ENCODE results near the gene PDE3B.
"Not testable (repeated sequence)": the region's sequence is repeated elsewhere in the genome, so short reads cannot be mapped to it uniquely, and the experiment has no call there.

PDE3B gene

GRCh38 chr11:14835496-14836492 lies 192.2 kb downstream of the PDE3B start:
- Histone ChIP-seq H3K4me3 (ENCODE audit: low read depth in 1 of 2, low read length in 2 of 2) (no peak overlapping the region), H3K27ac (ENCODE audit: low read length) (no peak overlapping the region), H3K9me3 (ENCODE audit: control insufficient read depth in 1 of 2, low read length in 2 of 2) (no peaks in the 10 kb centered on the region), H3K36me3 (ENCODE audit: control insufficient read depth in 1 of 2, insufficient read depth in 2 of 2, low read length in 2 of 2) (no peaks in the 10 kb centered on the region), H3K4me1 (ENCODE audit: control insufficient read depth in 1 of 2, insufficient read depth in 2 of 2, low read length in 2 of 2) (no peaks in the 10 kb centered on the region), H3K27me3 (ENCODE audit: low read depth, low read length) (no peaks in the 10 kb centered on the region)

- Histone ChIP-seq H3K27ac (ENCODE audit: low read length) (no peak overlapping the region), H3K4me1 (ENCODE audit: control insufficient read depth in 1 of 2, insufficient read depth in 2 of 2, low read length in 2 of 2) (no peaks in the 10 kb centered on the region), H3K27me3 (ENCODE audit: low read depth, low read length) (no peaks in the 10 kb centered on the region), H3K36me3 (ENCODE audit: control insufficient read depth in 1 of 2, insufficient read depth in 2 of 2, low read length in 2 of 2) (no peaks in the 10 kb centered on the region), H3K4me3 (ENCODE audit: low read depth in 1 of 2, low read length in 2 of 2) (no peak overlapping the region), H3K9me3 (ENCODE audit: control insufficient read depth in 1 of 2, low read length in 2 of 2) (no peaks in the 10 kb centered on the region)
These were observed 198.4 kb downstream of the PDE3B start for GRCh38 chr11:14842002-14842401.

- no peak overlapping the region for H3K27ac ChIP-seq (ENCODE audit: low read length)
- no peaks in the 10 kb centered on the region for H3K4me1 ChIP-seq (ENCODE audit: control insufficient read depth in 1 of 2, insufficient read depth in 2 of 2, low read length in 2 of 2)
- H3K9me3 ChIP-seq (ENCODE audit: control insufficient read depth in 1 of 2, low read length in 2 of 2), result no peaks in the 10 kb centered on the region
- no peak overlapping the region for H3K4me3 ChIP-seq (ENCODE audit: low read depth in 1 of 2, low read length in 2 of 2)
- no peaks in the 10 kb centered on the region for H3K27me3 ChIP-seq (ENCODE audit: low read depth, low read length)
- H3K36me3 ChIP-seq (ENCODE audit: control insufficient read depth in 1 of 2, insufficient read depth in 2 of 2, low read length in 2 of 2), result no peaks in the 10 kb centered on the region
These were observed 209.1 kb downstream of the PDE3B start for GRCh38 chr11:14852571-14853177.

- H3K4me1 ChIP-seq (ENCODE audit: control insufficient read depth in 1 of 2, insufficient read depth in 2 of 2, low read length in 2 of 2), result no peaks in the 10 kb centered on the region
- H3K9me3 ChIP-seq (ENCODE audit: control insufficient read depth in 1 of 2, low read length in 2 of 2), result no peaks in the 10 kb centered on the region
- no peaks in the 10 kb centered on the region for H3K27me3 ChIP-seq (ENCODE audit: low read depth, low read length)
- no peak overlapping the region for H3K27ac ChIP-seq (ENCODE audit: low read length)
- H3K36me3 ChIP-seq (ENCODE audit: control insufficient read depth in 1 of 2, insufficient read depth in 2 of 2, low read length in 2 of 2), result no peaks in the 10 kb centered on the region
- no peak overlapping the region for H3K4me3 ChIP-seq (ENCODE audit: low read depth in 1 of 2, low read length in 2 of 2)
These were observed 210.5 kb downstream of the PDE3B start for GRCh38 chr11:14854057-14854456.

GRCh38 chr11:14855890-14856289 lies 212.3 kb downstream of the PDE3B start:
- Histone ChIP-seq H3K27ac (ENCODE audit: low read length) (no peak overlapping the region), H3K36me3 (ENCODE audit: control insufficient read depth in 1 of 2, insufficient read depth in 2 of 2, low read length in 2 of 2) (no peaks in the 10 kb centered on the region), H3K4me1 (ENCODE audit: control insufficient read depth in 1 of 2, insufficient read depth in 2 of 2, low read length in 2 of 2) (no peaks in the 10 kb centered on the region), H3K9me3 (ENCODE audit: control insufficient read depth in 1 of 2, low read length in 2 of 2) (no peaks in the 10 kb centered on the region), H3K27me3 (ENCODE audit: low read depth, low read length) (no peaks in the 10 kb centered on the region), H3K4me3 (ENCODE audit: low read depth in 1 of 2, low read length in 2 of 2) (no peak overlapping the region)

- no peak overlapping the region for H3K27ac ChIP-seq (ENCODE audit: low read length)
- H3K36me3 ChIP-seq (ENCODE audit: control insufficient read depth in 1 of 2, insufficient read depth in 2 of 2, low read length in 2 of 2), result no peaks in the 10 kb centered on the region
- no peaks in the 10 kb centered on the region for H3K27me3 ChIP-seq (ENCODE audit: low read depth, low read length)
- no peak overlapping the region for H3K4me3 ChIP-seq (ENCODE audit: low read depth in 1 of 2, low read length in 2 of 2)
- no peaks in the 10 kb centered on the region for H3K4me1 ChIP-seq (ENCODE audit: control insufficient read depth in 1 of 2, insufficient read depth in 2 of 2, low read length in 2 of 2)
- H3K9me3 ChIP-seq (ENCODE audit: control insufficient read depth in 1 of 2, low read length in 2 of 2), result no peaks in the 10 kb centered on the region
These were observed 214.0 kb downstream of the PDE3B start for GRCh38 chr11:14857621-14858020.

GRCh38 chr11:14858404-14858803 lies 214.8 kb downstream of the PDE3B start:
- Histone ChIP-seq H3K4me3 (ENCODE audit: low read depth in 1 of 2, low read length in 2 of 2) (no peak overlapping the region), H3K27ac (ENCODE audit: low read length) (no peak overlapping the region), H3K4me1 (ENCODE audit: control insufficient read depth in 1 of 2, insufficient read depth in 2 of 2, low read length in 2 of 2) (no peaks in the 10 kb centered on the region), H3K36me3 (ENCODE audit: control insufficient read depth in 1 of 2, insufficient read depth in 2 of 2, low read length in 2 of 2) (no peaks in the 10 kb centered on the region), H3K27me3 (ENCODE audit: low read depth, low read length) (no peaks in the 10 kb centered on the region), H3K9me3 (ENCODE audit: control insufficient read depth in 1 of 2, low read length in 2 of 2) (no peaks in the 10 kb centered on the region)

GRCh38 chr11:14860511-14860910 lies 216.9 kb downstream of the PDE3B start:
- Histone ChIP-seq H3K4me1 (ENCODE audit: control insufficient read depth in 1 of 2, insufficient read depth in 2 of 2, low read length in 2 of 2) (no peaks in the 10 kb centered on the region), H3K4me3 (ENCODE audit: low read depth in 1 of 2, low read length in 2 of 2) (no peak overlapping the region), H3K27me3 (ENCODE audit: low read depth, low read length) (no peaks in the 10 kb centered on the region), H3K36me3 (ENCODE audit: control insufficient read depth in 1 of 2, insufficient read depth in 2 of 2, low read length in 2 of 2) (no peaks in the 10 kb centered on the region), H3K27ac (ENCODE audit: low read length) (no peak overlapping the region), H3K9me3 (ENCODE audit: control insufficient read depth in 1 of 2, low read length in 2 of 2) (no peaks in the 10 kb centered on the region)

- no peak overlapping the region for H3K27ac ChIP-seq (ENCODE audit: low read length)
- H3K9me3 ChIP-seq (ENCODE audit: control insufficient read depth in 1 of 2, low read length in 2 of 2), result no peaks in the 10 kb centered on the region
- H3K36me3 ChIP-seq (ENCODE audit: control insufficient read depth in 1 of 2, insufficient read depth in 2 of 2, low read length in 2 of 2), result no peaks in the 10 kb centered on the region
- H3K4me1 ChIP-seq (ENCODE audit: control insufficient read depth in 1 of 2, insufficient read depth in 2 of 2, low read length in 2 of 2), result no peaks in the 10 kb centered on the region
- H3K4me3 ChIP-seq (ENCODE audit: low read depth in 1 of 2, low read length in 2 of 2), result no peak overlapping the region
- H3K27me3 ChIP-seq (ENCODE audit: low read depth, low read length), result no peaks in the 10 kb centered on the region
These were observed 218.1 kb downstream of the PDE3B start for GRCh38 chr11:14861680-14862079.

GRCh38 chr11:14863775-14864174 lies 220.2 kb downstream of the PDE3B start:
- not testable (repeated sequence) for H3K27ac ChIP-seq (ENCODE audit: low read length); H3K36me3 ChIP-seq (ENCODE audit: control insufficient read depth in 1 of 2, insufficient read depth in 2 of 2, low read length in 2 of 2); H3K9me3 ChIP-seq (ENCODE audit: control insufficient read depth in 1 of 2, low read length in 2 of 2); H3K4me3 ChIP-seq (ENCODE audit: low read depth in 1 of 2, low read length in 2 of 2); H3K27me3 ChIP-seq (ENCODE audit: low read depth, low read length); H3K4me1 ChIP-seq (ENCODE audit: control insufficient read depth in 1 of 2, insufficient read depth in 2 of 2, low read length in 2 of 2)

GRCh38 chr11:14872032-14872431 lies 228.4 kb downstream of the PDE3B start:
- H3K9me3 ChIP-seq (ENCODE audit: control insufficient read depth in 1 of 2, low read length in 2 of 2), result no peaks in the 10 kb centered on the region
- no peak overlapping the region for H3K4me3 ChIP-seq (ENCODE audit: low read depth in 1 of 2, low read length in 2 of 2)
- H3K27ac ChIP-seq (ENCODE audit: low read length), result no peak overlapping the region
- no peaks in the 10 kb centered on the region for H3K4me1 ChIP-seq (ENCODE audit: control insufficient read depth in 1 of 2, insufficient read depth in 2 of 2, low read length in 2 of 2)
- no peaks in the 10 kb centered on the region for H3K36me3 ChIP-seq (ENCODE audit: control insufficient read depth in 1 of 2, insufficient read depth in 2 of 2, low read length in 2 of 2)
- H3K27me3 ChIP-seq (ENCODE audit: low read depth, low read length), result no peaks in the 10 kb centered on the region

All from muscle layer of duodenum (tissue), 2 donors.